ENCODE measurements around the gene TAL2.

Gene TAL2

DNA sequence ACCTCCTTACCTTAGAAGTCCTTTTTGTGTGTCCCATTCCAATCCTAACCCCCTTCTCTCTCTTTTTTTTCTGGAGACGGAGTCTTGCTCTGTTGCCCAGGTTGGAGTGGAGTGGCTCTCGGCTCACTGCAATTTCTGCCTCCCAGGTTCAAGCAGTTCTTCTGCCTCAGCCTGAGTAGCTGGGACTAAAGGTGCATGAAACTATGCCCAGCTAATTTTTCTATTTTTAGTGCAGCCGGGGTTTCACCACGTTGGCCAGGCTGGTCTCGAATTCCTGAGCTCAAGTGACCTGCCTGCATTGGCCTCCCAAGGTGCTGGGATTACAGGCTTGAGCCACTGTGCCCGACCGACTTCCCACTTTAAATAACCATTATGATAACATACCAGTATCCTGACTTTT, 49.6 kb downstream of the TAL2 start:
- no peak for DNase-seq

GRCh38 chr9:105712297-105712696, 50.0 kb downstream of the TAL2 start:
- no peak for DNase-seq

Data from CD4-positive, alpha-beta T cell treated with Interleukin-15 for 1 hour (primary cell).